Liver (tissue), 9 donors: ENCODE results near the gene RAB6B. TPM values are rescaled to one million over a fixed set of nuclear protein-coding genes. Genes with fewer than 3 reads are reported as not detected.

Experiments used
- DNase-seq: peaks from one replicate; pipeline ENCODE4 v3.0.0-alpha.2; 2017; ENCODE audit warnings: low spot score
- H3K27ac ChIP-seq, 2 donors: one replicate each; pipeline ENCODE4 v1.7.0; 2013; ENCODE audit warnings: inconsistent platforms in 2 of 2, low read length in 2 of 2, control low read depth in 1 of 2, low read depth in 1 of 2, mild to moderate bottlenecking in 1 of 2
- H3K27me3 ChIP-seq, 4 donors: one replicate each; pipeline versions ENCODE4 v1.6.1 to v1.7.0; 2013; ENCODE audit warnings: low read length in 3 of 4, inconsistent platforms in 1 of 4, mild to moderate bottlenecking in 1 of 4, moderate library complexity in 1 of 4; ENCODE audit not compliant: control insufficient read depth in 4 of 4, insufficient read depth in 4 of 4
- H3K36me3 ChIP-seq, 4 donors: one replicate each; pipeline versions ENCODE4 v1.6.1 to v1.7.0; 2013; ENCODE audit warnings: low read length in 3 of 4, mild to moderate bottlenecking in 3 of 4, low read depth in 1 of 4, moderate library complexity in 1 of 4; ENCODE audit not compliant: control insufficient read depth in 4 of 4, insufficient read depth in 3 of 4
- H3K4me1 ChIP-seq, 4 donors: one replicate each; pipeline versions ENCODE4 v1.6.1 to v1.7.0; 2013; ENCODE audit warnings: low read length in 3 of 4, mild to moderate bottlenecking in 3 of 4, moderate library complexity in 1 of 4; ENCODE audit not compliant: control insufficient read depth in 4 of 4, insufficient read depth in 4 of 4
- H3K4me3 ChIP-seq, 3 donors: one replicate each; pipeline versions ENCODE4 v1.6.1 to v1.7.0; 2013; ENCODE audit warnings: low read length in 3 of 3, control low read depth in 1 of 3, low read depth in 1 of 3, mild to moderate bottlenecking in 1 of 3
- H3K9ac ChIP-seq, 2 donors: one replicate each; pipeline ENCODE4 v1.7.0; 2013; ENCODE audit warnings: low read length in 2 of 2, mild to moderate bottlenecking in 2 of 2, moderate library complexity in 2 of 2, control low read depth in 1 of 2, low read depth in 1 of 2
- H3K9me3 ChIP-seq, 4 donors: one replicate each; pipeline versions ENCODE4 v1.6.1 to v1.7.0; 2013; ENCODE audit warnings: low read length in 3 of 4; ENCODE audit not compliant: control insufficient read depth in 4 of 4
- ATF3 ChIP-seq: IDR thresholded peaks from 2 replicates; pipeline ENCODE4 v1.6.1; 2016; ENCODE audit warnings: antibody characterized with exemption
- CTCF ChIP-seq: fragments of 150-350 bp; IDR thresholded peaks from 2 replicates; pipeline ENCODE4 v1.5.1; 2017; ENCODE audit warnings: improper control_type of control experiment, low read depth, low read length; ENCODE audit not compliant: missing input control
- EGR1 ChIP-seq, 2 donors: IDR thresholded peaks; 2 replicates each; pipeline ENCODE4 v1.6.1; 2016 to 2018; ENCODE audit warnings: antibody characterized with exemption in 2 of 2, low read depth in 2 of 2
- FOXA1 ChIP-seq: IDR thresholded peaks from 2 replicates; pipeline ENCODE4 v1.6.1; 2016; ENCODE audit warnings: antibody characterized with exemption
- FOXA2 ChIP-seq: IDR thresholded peaks from 2 replicates; pipeline ENCODE4 v1.6.1; 2016; ENCODE audit warnings: antibody characterized with exemption
- GABPA ChIP-seq, 2 donors: IDR thresholded peaks in 1 of 2; conservative IDR thresholded peaks in 1 of 2; 2 replicates each; pipeline ENCODE4 v1.6.1; 2016; ENCODE audit warnings: antibody characterized with exemption in 2 of 2, mild to moderate bottlenecking in 1 of 2, moderate library complexity in 1 of 2
- HNF4A ChIP-seq, 2 donors: conservative IDR thresholded peaks; 2 replicates each; pipeline ENCODE4 v1.6.1; 2016; ENCODE audit warnings: antibody characterized with exemption in 2 of 2, mild to moderate bottlenecking in 2 of 2
- HNF4G ChIP-seq: IDR thresholded peaks from 2 replicates; pipeline ENCODE4 v1.6.1; 2016; ENCODE audit warnings: antibody characterized with exemption
- JUND ChIP-seq, 2 donors: IDR thresholded peaks; 2 replicates each; pipeline ENCODE4 v1.6.1; 2016; ENCODE audit warnings: antibody characterized with exemption in 2 of 2
- MAX ChIP-seq: IDR thresholded peaks from 2 replicates; pipeline ENCODE4 v1.6.1; 2016; ENCODE audit warnings: antibody characterized with exemption
- NR2F2 ChIP-seq: IDR thresholded peaks from 2 replicates; pipeline ENCODE4 v1.6.1; 2016; ENCODE audit warnings: antibody characterized with exemption
- RAD21 ChIP-seq, 2 donors: IDR thresholded peaks; 2 replicates each; pipeline ENCODE4 v1.6.1; 2016; ENCODE audit warnings: antibody characterized with exemption in 2 of 2, mild to moderate bottlenecking in 2 of 2
- REST ChIP-seq: IDR thresholded peaks from 2 replicates; pipeline ENCODE4 v1.6.1; 2016; ENCODE audit warnings: antibody characterized with exemption, mild to moderate bottlenecking
- RXRA ChIP-seq, 2 donors: IDR thresholded peaks; 2 replicates each; pipeline ENCODE4 v1.6.1; 2017 to 2018; ENCODE audit warnings: antibody characterized with exemption in 2 of 2, mild to moderate bottlenecking in 1 of 2
- SP1 ChIP-seq: IDR thresholded peaks from 2 replicates; pipeline ENCODE4 v1.6.1; 2018; ENCODE audit warnings: antibody characterized with exemption, mild to moderate bottlenecking
- TAF1 ChIP-seq: conservative IDR thresholded peaks from 2 replicates; pipeline ENCODE4 v1.6.1; 2016; ENCODE audit warnings: antibody characterized with exemption, mild to moderate bottlenecking
- YY1 ChIP-seq: IDR thresholded peaks from 2 replicates; pipeline ENCODE4 v1.6.1; 2016; ENCODE audit warnings: antibody characterized with exemption, mild to moderate bottlenecking
- ZBTB33 ChIP-seq: IDR thresholded peaks from 2 replicates; pipeline ENCODE4 v1.6.1; 2016; ENCODE audit warnings: antibody characterized with exemption
- WGBS: extraction: QIAGEN DNeasy Blood & Tissue Kit; methylation state at CpG from one replicate; pipeline ENCODE4 v1.1.7; 2013; 5-methylcytosine and 5-hydroxymethylcytosine counted together
- polyA plus RNA-seq, 2 donors: library from polyadenylated mRNA; stranded (reverse) in 1 of 2; unstranded in 1 of 2; fragments of 200-250 nt in 1 of 2; fragments of >200 nt in 1 of 2; fragmentation: Nextera tagmentation in 1 of 2; extraction: Ambion mirVana in 1 of 2; gene quantifications; one replicate each; pipeline versions ENCODE4 v1.2.1 to v1.2.3, GENCODE V29; 2013 to 2015
- total RNA-seq, 2 donors: library from RNA; depleted of rRNA; stranded (reverse); fragments of >200 nt; gene quantifications; one replicate each; pipeline ENCODE4 v1.2.3, GENCODE V29; 2014
- donor health status: healthy.
- donor health status: healthy.
- donor health status: healthy.
- donor health status: healthy.
- donor health status: healthy.

The RAB6B gene
- total and polyA plus RNA-seq, 4 donors = 0.08 to 2.8 (median 0.28) TPM

- H3K4me1 ChIP-seq = no peaks in the 10 kb centered on the region
- no peak overlapping the region for H3K4me3 ChIP-seq
- no peaks in the 10 kb centered on the region for H3K27me3 ChIP-seq
- H3K9me3 ChIP-seq = no peaks in the 10 kb centered on the region
- peak; percentile 65 for DNase-seq
- H3K9ac ChIP-seq = no peak overlapping the region
- TF ChIP-seq FOXA1 (no peak), YY1 (no peak), RXRA (IDR thresholded peaks at IDR 0.05) (peak in 1 of 2 donors; percentile 66), JUND (IDR thresholded peaks at IDR 0.05) (peak; percentile 75 to 93), MAX (no peak), ZBTB33 (no peak), ATF3 (no peak), RAD21 (IDR thresholded peaks at IDR 0.05) (peak; percentile 77 to 87), NR2F2 (no peak), CTCF (peak; percentile 54), HNF4A (conservative IDR thresholded peaks at IDR 0.05) (peak; percentile 3 to 49), EGR1 (IDR thresholded peaks at IDR 0.05; ENCODE audit: low read depth in 2 of 2) (no peak), HNF4G (no peak), REST (no peak), GABPA (IDR thresholded peaks at IDR 0.05 in 1 of 2, conservative IDR thresholded peaks at IDR 0.05 in 1 of 2) (no peak), SP1 (no peak), TAF1 (no peak), FOXA2 (no peak)
- H3K36me3 ChIP-seq = peaks cover 11 to 44% (median 43%) of the 10 kb centered on the region in 4 donors
- WGBS = 76% methylated on average over 8 of the region's 8 CpGs
- no peak overlapping the region for H3K27ac ChIP-seq
These were observed 73.7 kb downstream of the RAB6B start for GRCh38 chr3:133821767-133822638.
